ENCODE measurements around the gene GPR39. TPM values are rescaled to one million over a fixed set of nuclear protein-coding genes. Genes with fewer than 3 reads are reported as not detected.

Gene GPR39
- polyA plus RNA-seq, 1 donor, result 3.3 TPM

DNA sequence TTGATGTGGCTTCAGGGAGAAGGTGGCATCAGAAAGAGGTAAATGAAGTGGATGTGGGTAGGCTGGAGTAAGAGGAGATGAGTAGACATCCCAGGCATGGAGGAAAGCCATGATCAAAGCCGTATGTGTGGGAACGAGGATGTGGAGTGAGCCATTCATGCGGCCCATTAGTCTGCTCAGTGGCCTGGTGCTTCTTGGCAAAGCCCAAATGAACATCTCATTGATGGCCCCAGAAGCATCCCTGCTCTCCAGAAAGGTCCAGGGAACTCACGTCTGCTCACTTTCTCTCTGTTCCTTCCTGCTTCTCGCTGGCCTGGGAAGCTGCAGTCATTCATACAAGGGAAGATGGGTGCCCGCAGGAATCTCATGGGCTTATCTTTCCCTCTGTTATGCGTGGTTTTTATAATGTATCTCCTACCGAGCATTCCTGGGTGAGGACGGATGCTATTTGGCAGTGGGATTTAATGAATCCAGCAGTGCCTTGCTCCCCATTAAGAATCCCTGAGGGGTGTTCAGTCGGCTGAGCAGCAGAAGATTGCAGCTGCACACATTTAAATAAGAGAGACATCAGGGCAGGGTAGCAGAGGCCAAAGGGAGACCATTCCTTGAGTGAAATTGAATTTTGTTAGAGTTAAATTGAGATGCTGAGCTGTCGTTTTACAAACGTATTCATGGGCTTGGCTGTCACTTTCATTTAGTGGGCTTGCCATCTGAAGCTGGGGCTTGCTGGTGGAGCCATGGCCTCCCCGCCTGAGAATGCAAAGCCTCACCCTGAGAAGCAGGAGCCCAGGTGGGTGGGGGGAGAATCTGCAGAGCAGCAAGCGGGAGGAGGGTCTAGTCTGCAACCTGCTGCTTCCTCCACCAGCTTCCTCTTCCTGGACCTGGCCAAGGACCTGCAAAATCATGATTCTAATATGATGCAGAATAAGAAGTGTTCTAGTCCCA, 188.9 kb downstream of the GPR39 start:
- DNase-seq, result no peak

DNA sequence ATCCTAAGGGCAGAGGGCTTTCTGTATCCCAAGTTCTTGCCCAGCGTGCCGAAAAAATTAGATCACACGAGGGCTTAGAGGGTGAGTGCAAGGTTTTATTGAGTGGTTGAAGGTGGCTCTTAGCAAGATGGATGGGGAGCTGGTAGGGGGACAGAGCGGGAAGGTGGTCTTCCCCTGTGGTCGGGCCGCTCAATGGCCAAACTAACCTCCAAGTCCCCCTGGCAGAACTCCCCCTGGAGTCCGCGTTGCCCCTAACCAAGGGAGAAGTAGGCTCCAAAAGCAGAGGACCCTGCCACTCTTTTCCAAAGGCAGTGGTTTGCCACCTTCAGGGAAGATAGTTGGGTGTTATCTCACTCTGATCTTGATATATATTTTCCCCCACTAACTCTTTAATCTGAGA, 190.0 kb downstream of the GPR39 start:
- no peak for DNase-seq

- no peak for DNase-seq
Observed at GRCh38 chr2:132607426-132608090, 191.0 kb downstream of the GPR39 start.

- DNase-seq, result no peak
Observed at GRCh38 chr2:132608311-132608710, 191.7 kb downstream of the GPR39 start.

DNA sequence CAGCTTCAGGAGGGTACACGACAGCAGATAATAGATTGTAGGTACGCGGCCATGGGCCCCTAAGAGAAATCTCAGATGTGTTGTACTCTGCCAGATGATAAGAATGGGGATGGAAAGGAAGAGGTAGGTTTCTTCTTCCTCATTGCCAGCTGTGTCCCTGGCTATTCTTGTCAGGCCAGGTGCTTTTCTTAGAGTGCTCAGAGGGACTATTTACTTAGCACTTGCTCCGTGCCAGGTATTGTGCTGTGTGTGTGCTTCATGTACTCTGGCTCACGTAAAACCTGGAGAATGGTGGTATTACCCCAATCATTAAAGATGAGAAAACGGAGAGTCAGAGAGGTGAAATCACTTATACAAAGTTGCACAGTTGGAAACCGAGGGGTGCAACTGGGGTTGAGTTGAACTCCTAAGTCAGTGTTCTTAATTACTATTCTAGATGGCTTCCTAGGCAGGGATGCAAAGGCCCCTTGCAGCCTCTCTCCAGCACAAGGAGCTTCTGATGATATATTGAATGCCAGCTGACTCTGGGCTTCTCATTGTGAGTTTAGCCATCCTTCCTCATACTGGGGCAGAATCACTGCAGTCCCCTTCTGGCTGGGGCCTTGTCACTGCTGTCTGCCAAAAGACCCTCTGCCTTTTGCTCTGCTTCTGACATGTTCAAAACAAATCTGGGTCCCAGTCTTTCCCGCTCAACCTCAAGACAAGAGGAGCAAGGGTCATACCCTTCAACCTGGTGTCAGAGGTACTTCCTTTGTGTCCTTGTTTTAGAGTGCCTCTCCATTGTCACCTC, 192.7 kb downstream of the GPR39 start:
- no peak for DNase-seq

GRCh38 chr2:132611719-132612118, 195.1 kb downstream of the GPR39 start:
- DNase-seq, result no peak

DNA sequence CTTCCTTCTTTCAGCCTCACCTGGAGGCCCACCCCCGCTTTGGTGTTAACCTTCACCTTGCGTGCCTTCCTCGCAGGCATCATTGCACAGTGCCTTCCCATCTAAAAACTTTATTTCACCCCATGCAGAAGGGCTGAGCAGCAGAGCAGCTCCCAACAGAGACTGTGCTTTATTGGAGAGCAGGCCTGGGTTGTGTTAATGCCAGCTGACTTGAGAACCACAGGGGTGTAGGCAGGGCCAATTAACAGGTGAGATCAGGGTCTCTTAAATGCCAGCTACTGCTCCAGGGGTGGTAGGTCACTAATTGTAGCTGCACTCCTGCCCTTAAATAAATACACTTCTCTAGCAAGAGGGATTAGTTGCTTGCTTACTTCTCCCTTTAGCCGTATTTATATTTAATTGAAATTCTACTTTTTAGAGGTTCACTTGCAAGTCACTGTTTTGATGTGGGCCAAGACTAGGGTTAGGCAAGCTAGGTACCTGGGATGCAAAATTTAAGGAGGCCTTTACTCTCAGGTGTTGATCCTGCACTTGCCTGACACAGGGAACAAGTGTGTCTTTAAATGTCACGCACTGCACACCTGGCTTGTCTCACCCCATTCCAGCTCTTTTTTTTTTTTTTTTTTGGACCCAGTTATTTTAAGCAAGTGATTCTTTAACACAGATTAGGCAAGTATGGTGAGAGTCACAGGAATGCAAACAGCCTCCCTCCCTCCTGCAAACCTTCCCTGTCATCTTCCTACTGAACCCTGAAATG, 198.9 kb downstream of the GPR39 start:
- DNase-seq, result no peak

- no peak for DNase-seq
Observed at GRCh38 chr2:132617989-132618388, 201.4 kb downstream of the GPR39 start.

DNA sequence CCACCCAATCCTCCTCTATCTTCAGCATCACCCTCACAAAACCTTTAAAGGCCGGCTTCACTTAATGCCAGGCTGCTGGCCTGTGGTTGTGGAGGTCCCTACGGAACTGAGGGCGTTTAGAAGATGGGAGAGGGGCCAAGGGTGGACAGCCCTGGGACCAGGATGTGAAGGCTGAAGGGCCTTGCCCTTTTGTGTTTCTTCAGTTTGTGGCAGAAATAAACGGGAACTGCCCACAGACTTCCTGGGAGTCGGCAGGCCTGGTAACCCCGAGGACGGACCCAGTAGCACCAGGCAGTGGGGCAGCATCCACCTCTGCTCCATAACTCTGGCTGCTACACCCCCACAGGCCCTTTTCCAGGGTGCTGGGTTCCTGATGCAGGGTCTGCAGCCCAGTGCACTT, 202.1 kb downstream of the GPR39 start:
- no peak for DNase-seq

DNA sequence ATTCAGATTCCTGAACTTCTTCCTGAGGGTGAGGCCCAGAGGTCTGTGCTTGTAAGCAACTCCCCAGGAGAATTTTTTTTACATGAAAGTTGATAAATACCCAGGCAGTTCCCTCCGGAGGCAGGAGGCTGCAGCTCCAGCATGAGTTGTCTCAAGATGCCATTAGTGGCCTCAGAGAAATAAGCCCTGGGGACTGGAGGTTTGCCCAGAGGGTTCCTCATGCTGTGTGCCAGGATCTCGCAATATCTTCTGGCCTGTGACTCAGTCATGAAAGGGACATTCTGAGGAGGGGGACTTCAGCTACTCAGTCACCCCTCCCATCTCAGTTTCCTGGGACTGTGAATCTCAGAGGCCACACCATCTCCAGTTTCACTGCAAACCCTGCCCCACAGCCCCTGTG, 203.5 kb downstream of the GPR39 start:
- no peak for DNase-seq

DNA sequence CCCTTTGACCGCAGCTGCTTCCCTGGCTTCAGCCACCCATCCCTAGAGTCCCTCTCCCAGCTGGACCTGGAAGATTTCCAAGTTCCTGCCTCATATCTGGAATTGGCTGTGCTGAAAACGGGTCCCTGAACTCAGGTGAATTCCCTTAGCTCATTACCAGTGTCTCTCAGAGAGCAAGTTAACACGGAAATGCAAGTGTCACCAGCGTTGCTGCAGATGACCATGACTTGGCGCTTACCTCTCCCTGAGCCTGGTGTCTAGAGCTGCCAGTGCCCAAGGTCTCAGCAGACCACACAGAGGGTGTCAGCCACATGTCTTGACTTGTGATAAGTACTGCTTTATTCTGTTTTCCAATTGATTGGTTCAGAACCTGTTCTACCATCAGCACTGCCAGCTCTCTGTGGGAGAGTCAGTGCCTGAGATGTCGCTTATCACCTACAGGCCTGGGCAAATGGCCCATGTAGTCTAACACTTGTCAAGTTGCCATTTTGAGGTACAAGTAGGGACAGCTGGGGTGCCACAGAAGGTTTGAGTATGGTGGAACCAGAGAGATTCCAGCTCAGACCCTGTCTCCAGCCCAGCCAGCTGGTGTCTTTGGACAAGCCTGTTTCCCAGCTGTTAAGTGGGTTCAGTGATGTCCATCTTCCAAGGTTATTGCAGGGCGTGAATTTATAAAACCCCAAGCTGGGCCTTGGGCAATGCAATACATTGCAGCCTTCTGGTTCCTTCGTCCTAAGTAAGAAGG, 204.7 kb downstream of the GPR39 start:
- DNase-seq, result no peak

DNA sequence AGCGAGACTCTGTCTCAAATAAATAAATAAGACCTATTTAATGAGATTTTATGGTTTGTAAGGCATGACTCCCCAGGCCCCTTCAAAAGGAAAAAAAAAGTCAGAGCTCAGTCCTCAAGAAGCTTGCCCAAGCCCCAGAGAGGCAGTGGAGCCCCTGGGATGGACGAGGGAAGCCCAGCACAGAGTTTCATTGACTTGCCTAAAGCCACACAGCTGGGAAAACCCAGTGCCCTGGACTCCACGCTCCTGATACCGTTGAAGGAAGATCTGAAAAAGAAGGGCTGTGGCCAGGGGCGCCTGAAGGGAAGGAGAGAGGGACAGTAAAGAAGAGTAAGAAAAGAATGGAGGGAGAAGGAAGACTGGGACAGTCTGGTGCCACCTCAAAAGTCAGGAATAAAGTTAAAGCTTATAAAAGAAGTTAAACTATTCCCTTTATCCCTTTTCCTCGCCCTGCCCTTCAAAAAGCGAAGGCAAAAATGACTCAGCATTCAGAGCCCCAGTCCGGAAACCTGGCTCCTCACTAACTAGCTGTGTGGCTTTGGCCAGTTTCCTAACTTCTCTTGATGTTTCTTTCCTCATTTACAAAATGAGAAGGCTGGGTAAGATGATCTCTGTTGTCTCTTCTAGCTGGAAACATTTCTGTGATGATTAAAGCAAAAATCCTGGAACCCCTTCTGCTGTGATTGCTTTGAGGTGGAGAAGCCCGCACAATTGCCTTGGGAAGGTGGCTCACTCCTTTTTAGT, 206.7 kb downstream of the GPR39 start:
- no peak for DNase-seq

DNA sequence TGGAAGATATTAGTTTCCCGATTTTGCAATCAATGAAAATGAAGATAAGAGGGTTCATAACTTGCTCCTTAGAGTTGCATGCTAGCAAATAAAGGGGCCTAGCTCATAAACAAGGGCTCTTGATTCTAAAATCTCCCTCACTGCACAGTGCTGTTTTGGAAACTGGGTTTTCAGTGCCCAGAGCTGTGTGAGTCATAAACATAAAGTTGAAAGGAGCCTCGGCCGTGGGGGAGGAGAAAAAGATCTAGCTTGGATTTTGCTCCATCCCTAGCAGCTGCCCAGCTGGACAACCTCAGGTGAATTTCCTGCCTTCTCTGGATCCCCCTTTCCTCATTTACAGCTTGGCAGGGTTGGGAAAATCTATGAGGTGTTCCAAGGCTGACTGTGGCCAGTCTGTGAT, 210.9 kb downstream of the GPR39 start:
- DNase-seq, result no peak

DNA sequence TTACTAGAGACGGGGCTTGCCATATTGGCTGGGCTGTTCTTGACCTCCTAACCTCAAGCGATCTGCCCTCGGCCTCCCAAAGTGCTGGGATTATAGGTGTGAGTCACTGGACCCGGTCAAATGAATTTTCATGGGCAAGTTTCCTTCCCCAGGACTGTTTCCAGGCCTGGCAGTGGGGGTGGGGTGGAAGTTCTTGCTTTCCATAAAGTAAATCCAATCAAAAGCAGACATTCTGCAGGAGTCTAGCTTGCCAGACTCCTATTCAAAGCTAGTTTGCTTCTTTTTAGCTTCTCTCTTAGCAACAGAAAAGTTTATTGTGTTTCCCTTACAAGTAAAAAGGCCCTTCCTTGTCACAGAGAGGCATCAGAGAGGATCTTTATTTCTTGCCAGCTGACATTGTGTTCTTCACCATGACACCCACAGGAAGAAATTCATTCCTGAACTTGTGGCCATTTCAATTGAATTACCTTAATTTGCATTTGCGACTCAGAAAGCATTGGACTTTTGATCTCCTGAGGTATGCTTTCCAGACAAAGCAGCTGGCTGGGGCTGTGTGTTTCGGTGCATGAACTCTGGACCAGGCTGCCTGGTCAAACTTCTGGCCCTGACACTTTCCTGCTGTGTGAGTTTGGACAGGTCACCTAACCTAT, 215.5 kb downstream of the GPR39 start:
- DNase-seq, result no peak

DNA sequence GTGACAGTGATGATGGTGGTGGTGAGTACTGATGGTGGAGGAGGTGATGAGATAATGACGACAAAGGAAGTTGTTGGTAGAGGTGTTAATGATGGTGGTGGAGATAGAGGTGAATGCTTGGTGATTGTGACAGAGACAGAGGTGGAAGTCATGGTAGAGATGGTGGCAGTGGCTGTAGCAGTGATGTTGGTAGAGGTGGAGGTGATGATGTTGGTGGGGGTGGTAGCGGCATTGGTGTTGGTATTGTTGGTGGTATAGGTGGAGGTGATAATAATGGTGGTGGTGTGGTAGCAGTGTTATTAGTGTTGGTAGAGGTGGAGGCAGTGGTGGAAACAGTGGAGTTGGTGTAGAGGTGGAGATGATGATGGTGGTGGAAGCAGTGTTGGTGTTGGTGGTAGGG, 217.0 kb downstream of the GPR39 start:
- no peak for DNase-seq

DNA sequence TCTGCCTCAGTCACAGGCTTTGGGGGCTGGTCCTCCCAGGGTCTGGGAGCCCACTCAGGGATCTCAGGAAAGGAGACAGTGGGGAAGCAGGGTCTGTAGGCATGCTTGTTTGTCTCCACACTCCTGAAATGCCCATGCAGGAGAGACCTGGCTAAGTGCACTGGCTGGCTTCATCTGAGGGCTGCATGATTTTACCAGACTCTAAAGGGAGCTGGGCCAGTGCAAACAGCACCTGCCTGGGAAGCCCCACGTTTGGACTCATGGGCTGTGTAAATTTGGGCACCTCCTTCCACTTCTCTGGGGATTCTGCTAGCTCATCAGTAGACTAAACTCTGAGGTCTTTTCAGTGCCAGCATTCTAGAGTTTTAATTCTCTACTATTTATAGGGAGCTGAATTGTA, 219.7 kb downstream of the GPR39 start:
- no peak for DNase-seq

DNA sequence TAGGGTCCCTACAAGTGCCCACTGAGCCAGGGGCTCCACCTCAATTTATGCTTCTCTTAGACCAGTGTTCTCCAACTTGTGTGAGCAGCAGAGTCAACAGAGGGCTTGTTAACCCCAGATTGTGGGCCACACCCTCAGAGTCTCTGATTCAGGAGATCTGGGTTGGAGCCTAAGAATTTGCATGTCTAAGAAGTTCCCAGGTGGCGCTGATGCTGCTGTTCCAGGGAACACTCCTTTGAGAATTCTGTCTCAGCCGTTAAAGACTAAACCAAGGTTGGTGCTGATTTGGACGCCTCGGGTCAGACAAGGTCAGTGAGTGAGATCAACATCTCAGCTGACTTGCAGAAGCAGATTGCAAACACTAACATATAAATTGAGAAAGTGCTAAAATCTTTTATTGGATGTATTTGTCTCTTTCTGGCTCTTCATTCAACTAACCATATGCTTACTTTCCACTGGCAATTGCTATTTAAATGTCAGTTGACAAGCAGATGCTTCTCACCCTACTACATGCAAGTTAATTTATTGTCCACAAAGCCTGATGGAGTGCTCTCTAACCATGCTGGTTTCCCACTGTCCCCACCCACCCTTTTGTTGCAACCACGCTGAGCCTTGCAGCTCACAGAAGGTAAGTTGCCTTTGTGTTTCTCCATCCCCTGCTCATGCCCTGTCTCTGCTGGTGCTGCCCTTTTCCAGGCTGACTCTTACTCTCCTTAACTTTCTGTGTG, 221.9 kb downstream of the GPR39 start:
- DNase-seq, result no peak

DNA sequence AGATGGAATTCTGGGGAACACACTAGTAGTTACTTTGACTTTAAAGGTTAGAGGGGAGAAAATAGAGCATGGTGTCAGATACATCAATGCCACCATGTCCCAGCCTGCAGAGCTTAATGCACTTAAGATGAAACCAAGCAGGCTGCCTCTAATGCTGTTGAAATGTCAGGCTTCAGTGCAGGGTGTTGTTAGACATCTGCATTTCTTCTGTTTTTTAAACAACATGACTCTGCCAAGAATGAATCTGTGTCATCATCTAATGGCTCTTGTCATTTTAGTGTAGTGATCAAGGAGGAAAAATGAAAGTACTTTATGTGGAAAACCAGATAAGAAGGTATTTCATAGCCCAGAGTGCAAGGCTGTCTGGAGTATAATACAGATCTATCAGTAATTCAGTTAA, 223.5 kb downstream of the GPR39 start:
- DNase-seq, result no peak

- no peak for DNase-seq
Observed at GRCh38 chr2:132641819-132642218, 225.2 kb downstream of the GPR39 start.

All from left kidney (tissue), 2 donors.